Spleen (tissue), 11 donors: ENCODE measurements around the gene MOB3B. TPM values are rescaled to one million over a fixed set of nuclear protein-coding genes. Genes with fewer than 3 reads are reported as not detected.
A peak's percentile ranks its signal among the peaks of the same experiment; 100 is the strongest.

ENCODE experiments used
- DNase-seq: peaks from one replicate; pipeline ENCODE4 v3.0.0-alpha.2; 2020
- H3K27ac ChIP-seq, 8 donors: fragments of 200-600 bp; sonication (generic) in 7 of 8; 1 replicate in 4 of 8; 2 replicates in 4 of 8; pipeline versions ENCODE4 v1.5.0 to v1.8.0; 2016 to 2021; ENCODE audit warnings: inconsistent platforms in 4 of 8, mild to moderate bottlenecking in 4 of 8, moderate library complexity in 1 of 8
- H3K27me3 ChIP-seq, 7 donors: fragments of 200-600 bp; sonication (generic) in 6 of 7; replicated peaks in 1 of 7; 1 replicate in 4 of 7; 2 replicates in 3 of 7; pipeline versions ENCODE4 v1.5.0 to v1.8.0; 2016 to 2021; ENCODE audit warnings: inconsistent platforms in 3 of 7, mild to moderate bottlenecking in 1 of 7
- H3K36me3 ChIP-seq, 6 donors: fragments of 200-600 bp; sonication (generic) in 5 of 6; 1 replicate in 4 of 6; 2 replicates in 2 of 6; pipeline versions ENCODE4 v1.5.0 to v1.8.0; 2016 to 2021; ENCODE audit warnings: inconsistent platforms in 2 of 6
- H3K4me1 ChIP-seq, 6 donors: fragments of 200-600 bp; sonication (generic) in 5 of 6; 1 replicate in 3 of 6; 2 replicates in 3 of 6; pipeline versions ENCODE4 v1.5.0 to v1.8.0; 2016 to 2021; ENCODE audit warnings: inconsistent platforms in 3 of 6
- H3K4me3 ChIP-seq, 8 donors: fragments of 200-600 bp; sonication (generic) in 7 of 8; 1 replicate in 4 of 8; 2 replicates in 4 of 8; pipeline versions ENCODE4 v1.5.0 to v1.8.0; 2016 to 2021; ENCODE audit warnings: inconsistent platforms in 4 of 8, mild to moderate bottlenecking in 4 of 8, moderate library complexity in 2 of 8
- H3K9me3 ChIP-seq, 8 donors: fragments of 200-600 bp; sonication (generic) in 7 of 8; 1 replicate in 4 of 8; 2 replicates in 4 of 8; pipeline versions ENCODE4 v1.5.0 to v1.8.0; 2016 to 2021; ENCODE audit warnings: inconsistent platforms in 4 of 8
- CTCF ChIP-seq, 11 experiments: fragments of 200-600 bp in 7 of 11; fragments of 450-650 bp in 4 of 11; sonication (generic) in 4 of 11; IDR thresholded peaks in 8 of 11; conservative IDR thresholded peaks in 3 of 11; 1 replicate in 7 of 11; 2 replicates in 4 of 11; pipeline versions ENCODE4 v1.4.0 to v1.8.0; 2016 to 2021; ENCODE audit warnings: antibody characterized with exemption in 11 of 11, inconsistent platforms in 4 of 11, mild to moderate bottlenecking in 1 of 11
- POLR2A ChIP-seq, 3 donors: fragments of 450-650 bp; IDR thresholded peaks; one replicate each; pipeline ENCODE4 v1.5.1; 2017; ENCODE audit warnings: antibody characterized with exemption in 3 of 3, mild to moderate bottlenecking in 1 of 3
- POLR2AphosphoS5 ChIP-seq, 3 donors: sonication (generic); formaldehyde crosslinking; IDR thresholded peaks; one replicate each; pipeline ENCODE4 v1.5.1; 2017; ENCODE audit warnings: antibody characterized with exemption in 3 of 3
- WGBS, 5 donors: extraction: QIAGEN DNeasy Blood & Tissue Kit in 3 of 5; methylation state at CpG; one replicate each; pipeline versions ENCODE4 v1.1.5 to v1.1.7; 2013 to 2018; 5-methylcytosine and 5-hydroxymethylcytosine counted together
- intact Hi-C: fragments of 100-400 bp; cut with DNase I; formaldehyde crosslinking; loops from one replicate; pipeline ENCODE4 v1.15.0; 2023; ENCODE audit warnings: low total_unique reads
- polyA plus RNA-seq, 3 donors: library from polyadenylated mRNA; stranded (reverse); fragments of 200-250 nt; gene quantifications; one replicate each; pipeline ENCODE4 v1.2.1, GENCODE V29; 2013
- total RNA-seq, 7 donors: library from RNA; depleted of rRNA in 3 of 7; stranded (reverse); fragments of >200 nt in 3 of 7; fragmentation: NEBNext Ultra II Directional in 4 of 7; extraction: Animal tissue kit (Norgen Biotek cat#: 25700) in 4 of 7; gene quantifications; one replicate each; pipeline versions ENCODE4 v1.1.0 to v1.2.1, GENCODE V29; 2016 to 2021
- donor health status: healthy with polysubstance abuse.
- donor health status: DM: no; HTN: no; CAD: no; lungs with moderate emphysema.
- donor health status: DM: no; HTN: no; CAD: no.
- donor health status: Bipolar disorder and iron deficiency.
- donor health status: healthy.
- donor health status: DM: no; HTN: no; CAD: no.
- donor health status: DM: yes; HTN: yes; CAD: no.

MOB3B gene
- total and polyA plus RNA-seq, 10 donors: 9.4 to 27.7 (median 19.9) TPM

- H3K36me3 ChIP-seq: peaks cover 0 to 20% (median 0%) of the 10 kb centered on the region in 6 donors
- intact Hi-C loops: no loop called here
- DNase-seq: no peak
- TF ChIP-seq CTCF (IDR thresholded peaks at IDR 0.05 in 8 of 11, conservative IDR thresholded peaks at IDR 0.05 in 3 of 11) (no peak), POLR2A (IDR thresholded peaks at IDR 0.05) (no peak), POLR2AphosphoS5 (IDR thresholded peaks at IDR 0.05) (no peak)
- H3K4me1 ChIP-seq: peaks cover 12 to 61% (median 34%) of the 10 kb centered on the region in 6 donors
- H3K4me3 ChIP-seq: no peak overlapping the region
- H3K27ac ChIP-seq: no peak overlapping the region
- H3K27me3 ChIP-seq: no peaks in the 10 kb centered on the region
- WGBS, 5 donors: 79 to 91% (median 86%) methylated on average over 3 of the region's 3 CpGs
- no peaks in the 10 kb centered on the region for H3K9me3 ChIP-seq
These were observed 174.4 kb downstream of the MOB3B start for GRCh38 chr9:27355166-27355565.

GRCh38 chr9:27353474-27354229, 176.0 kb downstream of the MOB3B start:
- H3K27ac ChIP-seq: peak overlapping the region in 6 of 8 donors; percentile 17 to 63 (median 43)

GRCh38 chr9:27353166-27353473, 176.5 kb downstream of the MOB3B start:
- 50 to 80% (median 73%) methylated on average over 3 to 4 of the region's 4 CpGs for WGBS, 5 donors

More at GRCh38 chr9:27353474-27354229, 176.0 kb downstream of the MOB3B start:
- no peaks in the 10 kb centered on the region for H3K27me3 ChIP-seq
- DNase-seq: peak; percentile 76
- no peaks in the 10 kb centered on the region for H3K9me3 ChIP-seq
- no peak for TF ChIP-seq POLR2AphosphoS5 (IDR thresholded peaks at IDR 0.05)
- TF ChIP-seq POLR2A (IDR thresholded peaks at IDR 0.05): no peak
- TF ChIP-seq CTCF (IDR thresholded peaks at IDR 0.05 in 8 of 11, conservative IDR thresholded peaks at IDR 0.05 in 3 of 11): peak in 4 of 11 experiments; percentile 5 to 15 (median 10)
- intact Hi-C loops: no loop called here
- WGBS, 5 donors: 54 to 76% (median 72%) methylated on average over 5 of the region's 5 CpGs
- peaks cover 12 to 65% (median 34%) of the 10 kb centered on the region in 6 donors for H3K4me1 ChIP-seq
- peaks cover 0 to 15% (median 0%) of the 10 kb centered on the region in 6 donors for H3K36me3 ChIP-seq
- H3K4me3 ChIP-seq: no peak overlapping the region

More at GRCh38 chr9:27353166-27353473, 176.5 kb downstream of the MOB3B start:
- Histone ChIP-seq H3K4me1 (peaks cover 12 to 68% (median 34%) of the 10 kb centered on the region in 6 donors), H3K27me3 (no peaks in the 10 kb centered on the region), H3K4me3 (no peak overlapping the region), H3K27ac (peak overlapping the region in 6 of 8 donors; percentile 17 to 63 (median 43)), H3K36me3 (peaks cover 0 to 10% (median 0%) of the 10 kb centered on the region in 6 donors), H3K9me3 (no peaks in the 10 kb centered on the region)
- intact Hi-C loops: no loop called here
- TF ChIP-seq CTCF (IDR thresholded peaks at IDR 0.05 in 8 of 11, conservative IDR thresholded peaks at IDR 0.05 in 3 of 11): no peak
- TF ChIP-seq POLR2AphosphoS5 (IDR thresholded peaks at IDR 0.05): no peak
- TF ChIP-seq POLR2A (IDR thresholded peaks at IDR 0.05): no peak
- DNase-seq: no peak
